Tibial nerve (tissue), 4 donors: ENCODE measurements around the gene SREBF2. TPM values are rescaled to one million over a fixed set of nuclear protein-coding genes. Genes with fewer than 3 reads are reported as not detected.

Source experiments
- DNase-seq, 2 donors: peaks; one replicate each; pipeline ENCODE4 v3.0.0-alpha.2; 2019; ENCODE audit warnings: low spot score in 2 of 2
- H3K27ac ChIP-seq, 4 donors: fragments of 200-600 bp; sonication (generic) in 3 of 4; one replicate each; pipeline ENCODE4 v1.5.1; 2017 to 2019; ENCODE audit warnings: mild to moderate bottlenecking in 1 of 4
- H3K27me3 ChIP-seq, 2 donors: fragments of 200-600 bp; sonication (generic) in 1 of 2; one replicate each; pipeline versions ENCODE4 v1.5.1 to v1.6.0; 2017 to 2019
- H3K36me3 ChIP-seq, 3 donors: fragments of 200-600 bp; sonication (generic); one replicate each; pipeline ENCODE4 v1.5.1; 2018 to 2019
- H3K4me1 ChIP-seq, 4 donors: fragments of 200-600 bp; sonication (generic) in 3 of 4; one replicate each; pipeline ENCODE4 v1.5.1; 2017 to 2019
- H3K4me3 ChIP-seq, 4 donors: fragments of 200-600 bp; sonication (generic) in 3 of 4; one replicate each; pipeline ENCODE4 v1.5.1; 2017 to 2019; ENCODE audit warnings: mild to moderate bottlenecking in 1 of 4, moderate library complexity in 1 of 4
- H3K9me3 ChIP-seq, 4 donors: fragments of 200-600 bp; sonication (generic) in 3 of 4; one replicate each; pipeline ENCODE4 v1.5.1; 2017 to 2019
- CTCF ChIP-seq, 5 experiments: fragments of 200-600 bp in 3 of 5; fragments of 450-650 bp in 2 of 5; sonication (generic) in 3 of 5; IDR thresholded peaks; one replicate each; pipeline ENCODE4 v1.5.1; 2016 to 2019; ENCODE audit warnings: antibody characterized with exemption in 5 of 5, mild to moderate bottlenecking in 3 of 5, moderate library complexity in 2 of 5
- EP300 ChIP-seq, 2 donors: sonication (generic); formaldehyde crosslinking; IDR thresholded peaks; one replicate each; pipeline ENCODE4 v1.6.1; 2017; ENCODE audit warnings: antibody characterized with exemption in 2 of 2, mild to moderate bottlenecking in 1 of 2
- POLR2A ChIP-seq, 2 donors: fragments of 450-650 bp; IDR thresholded peaks; one replicate each; pipeline ENCODE4 v1.6.1; 2017; ENCODE audit warnings: antibody characterized with exemption in 2 of 2, mild to moderate bottlenecking in 2 of 2, moderate library complexity in 2 of 2
- WGBS, 2 donors: methylation state at CpG; one replicate each; pipeline ENCODE4 v1.1.5; 2018; 5-methylcytosine and 5-hydroxymethylcytosine counted together
- total RNA-seq, 4 donors: library from RNA; depleted of rRNA; stranded (reverse); fragments of >200 nt; gene quantifications; one replicate each; pipeline ENCODE4 v1.1.0, GENCODE V29; 2016

Gene SREBF2
- total RNA-seq, 4 donors from 2014 or later = 73.5 to 157 (median 129) TPM

GRCh38 chr22:41846268-41846987 lies 13.5 kb downstream of the SREBF2 start:
- H3K9me3 ChIP-seq = no peaks in the 10 kb centered on the region
- no peaks in the 10 kb centered on the region for H3K27me3 ChIP-seq
- no peak overlapping the region for H3K4me3 ChIP-seq
- TF ChIP-seq EP300 (IDR thresholded peaks at IDR 0.05) (no peak), CTCF (IDR thresholded peaks at IDR 0.05) (no peak), POLR2A (IDR thresholded peaks at IDR 0.05) (no peak)
- 44 to 51% methylated on average over 10 of the region's 10 CpGs for WGBS, 2 donors
- no peaks in the 10 kb centered on the region for H3K36me3 ChIP-seq
- DNase-seq = no peak
- peaks cover 0 to 90% (median 58%) of the 10 kb centered on the region in 4 donors for H3K4me1 ChIP-seq
- peak overlapping the region; percentile 37 to 91 (median 80) for H3K27ac ChIP-seq

DNA sequence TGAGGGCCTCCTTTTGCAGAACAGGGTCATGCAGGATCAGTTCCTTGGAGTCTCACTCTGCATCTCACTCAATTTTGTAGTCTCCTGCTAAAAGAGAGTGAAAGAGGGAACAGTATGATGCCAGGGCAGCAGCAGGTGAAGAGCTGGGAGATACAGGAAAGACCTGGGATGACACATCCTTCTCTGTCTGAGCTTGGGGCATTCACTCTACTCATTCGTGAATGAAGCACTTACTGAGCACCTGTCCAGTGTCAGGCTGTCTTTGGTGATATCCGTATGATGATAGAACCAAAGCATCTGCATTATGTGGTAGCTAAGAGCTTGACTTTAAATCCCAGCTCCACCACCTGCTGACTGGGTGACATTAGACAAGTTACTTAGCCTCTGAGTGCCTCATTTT lies 14.4 kb downstream of the SREBF2 start:
- TF ChIP-seq EP300 (IDR thresholded peaks at IDR 0.05) (no peak), POLR2A (IDR thresholded peaks at IDR 0.05) (no peak), CTCF (IDR thresholded peaks at IDR 0.05) (no peak)
- Histone ChIP-seq H3K27me3 (no peaks in the 10 kb centered on the region), H3K36me3 (no peaks in the 10 kb centered on the region), H3K4me3 (no peak overlapping the region), H3K4me1 (peaks cover 0 to 81% (median 50%) of the 10 kb centered on the region in 4 donors), H3K9me3 (no peaks in the 10 kb centered on the region), H3K27ac (peak overlapping the region in 3 of 4 donors; percentile 70 to 91 (median 89))
- DNase-seq = no peak
- WGBS, 2 donors = 62 to 65% methylated on average over 2 of the region's 2 CpGs

DNA sequence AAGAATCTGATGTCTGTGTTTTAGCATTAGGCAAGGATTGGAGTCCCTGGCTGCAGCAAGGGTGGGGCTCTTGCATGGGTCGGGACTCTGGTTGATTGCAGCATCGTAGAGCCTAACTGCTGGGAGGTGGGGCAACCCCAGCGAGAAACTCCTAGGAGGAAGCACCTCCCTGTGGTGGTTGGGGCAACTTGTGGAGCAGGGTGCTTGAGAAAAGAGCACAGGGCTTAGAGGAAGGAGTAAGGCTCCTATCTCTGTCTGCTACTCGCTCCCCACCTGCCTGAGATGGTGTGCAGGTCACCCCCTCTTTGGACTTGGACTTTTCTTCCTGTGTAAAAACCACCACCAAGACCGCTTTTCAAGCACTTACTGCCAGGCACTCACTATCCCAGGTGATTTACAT lies 15.6 kb downstream of the SREBF2 start:
- H3K4me3 ChIP-seq = no peak overlapping the region
- H3K36me3 ChIP-seq = no peaks in the 10 kb centered on the region
- H3K9me3 ChIP-seq = no peaks in the 10 kb centered on the region
- peaks cover 0 to 75% (median 43%) of the 10 kb centered on the region in 4 donors for H3K4me1 ChIP-seq
- DNase-seq = peak; percentile 46 to 56
- TF ChIP-seq CTCF (IDR thresholded peaks at IDR 0.05) (peak in 1 of 5 experiments; percentile 7), POLR2A (IDR thresholded peaks at IDR 0.05) (no peak)
- 57 to 60% methylated on average over 5 of the region's 5 CpGs for WGBS, 2 donors
- peak overlapping the region; percentile 26 to 89 (median 41) for H3K27ac ChIP-seq
- H3K27me3 ChIP-seq = no peaks in the 10 kb centered on the region

DNA sequence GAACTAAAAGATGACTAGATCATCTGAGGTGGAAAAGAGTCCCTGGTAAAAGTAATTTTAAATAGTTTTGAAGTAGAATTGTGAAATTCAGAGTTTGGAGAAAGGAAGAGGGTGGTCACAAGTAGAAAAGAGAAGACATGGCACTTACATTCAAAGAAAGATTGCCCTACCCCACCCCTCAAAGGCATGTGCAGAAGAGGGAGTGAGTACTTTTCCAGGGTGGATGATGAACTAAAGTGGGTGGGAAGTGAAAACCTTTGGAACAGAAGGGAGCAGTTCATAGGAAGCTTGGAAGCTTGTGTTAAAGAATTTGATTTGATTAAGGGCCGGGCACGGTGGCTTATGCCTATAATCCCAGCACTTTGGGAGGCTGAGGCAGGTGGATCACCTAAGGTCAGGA lies 23.6 kb downstream of the SREBF2 start:
- H3K36me3 ChIP-seq = no peaks in the 10 kb centered on the region
- peak overlapping the region in 3 of 4 donors; percentile 6 to 75 (median 69) for H3K27ac ChIP-seq
- TF ChIP-seq CTCF (IDR thresholded peaks at IDR 0.05) = no peak
- no peak for TF ChIP-seq EP300 (IDR thresholded peaks at IDR 0.05)
- no peak for TF ChIP-seq POLR2A (IDR thresholded peaks at IDR 0.05)
- H3K27me3 ChIP-seq = no peaks in the 10 kb centered on the region
- no peak overlapping the region for H3K4me3 ChIP-seq
- WGBS, 2 donors = 48 to 61% methylated on average over 2 of the region's 2 CpGs
- DNase-seq = no peak
- H3K4me1 ChIP-seq = peaks cover 0 to 63% (median 20%) of the 10 kb centered on the region in 4 donors
- H3K9me3 ChIP-seq = no peaks in the 10 kb centered on the region

DNA sequence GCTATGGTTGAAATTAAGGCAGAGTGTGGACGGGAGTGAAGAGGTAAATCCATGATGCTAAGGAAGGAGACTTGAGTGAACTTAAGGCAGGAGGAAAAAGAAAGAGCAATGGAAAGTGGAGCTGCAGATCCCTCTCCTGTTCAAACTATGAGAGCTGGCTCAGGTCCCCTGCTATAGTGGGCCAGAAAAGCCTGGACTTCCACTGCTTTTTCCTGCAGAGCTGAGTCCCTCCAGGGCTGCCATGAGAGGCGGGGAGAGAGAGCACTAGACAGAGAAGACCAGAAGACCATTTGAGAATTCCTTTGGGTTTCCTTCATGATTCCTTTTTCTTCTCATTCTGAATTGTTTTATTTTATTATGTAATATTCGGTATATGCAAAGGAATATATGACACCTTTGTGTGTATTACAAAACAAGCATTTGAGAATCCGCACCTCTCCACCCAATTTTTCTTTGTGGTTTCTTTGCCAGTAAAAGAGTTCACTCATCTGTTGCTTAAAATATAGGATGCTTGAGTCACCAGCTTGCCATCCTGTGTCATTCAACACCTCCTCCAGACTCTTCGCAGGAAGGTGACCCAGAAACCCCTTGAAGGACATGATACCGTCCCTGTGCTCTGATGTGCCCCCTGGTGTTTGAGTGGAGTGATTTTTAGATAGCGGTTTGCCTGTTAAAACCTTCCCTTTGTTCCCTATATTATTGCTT lies 24.4 kb downstream of the SREBF2 start:
- no peaks in the 10 kb centered on the region for H3K27me3 ChIP-seq
- no peak for TF ChIP-seq EP300 (IDR thresholded peaks at IDR 0.05)
- TF ChIP-seq CTCF (IDR thresholded peaks at IDR 0.05) = peak; percentile 38 to 63 (median 46)
- no peak for TF ChIP-seq POLR2A (IDR thresholded peaks at IDR 0.05)
- H3K4me3 ChIP-seq = no peak overlapping the region
- peaks cover 0 to 71% (median 28%) of the 10 kb centered on the region in 4 donors for H3K4me1 ChIP-seq
- H3K36me3 ChIP-seq = no peaks in the 10 kb centered on the region
- H3K27ac ChIP-seq = peak overlapping the region in 3 of 4 donors; percentile 6 to 75 (median 69)
- no peaks in the 10 kb centered on the region for H3K9me3 ChIP-seq
- peak in 1 of 2 donors; percentile 31 for DNase-seq
- 43 to 53% methylated on average over 7 of the region's 7 CpGs for WGBS, 2 donors
